Ascending aorta (tissue), 2 donors: ENCODE data around the gene NEK2. TPM values are rescaled to one million over a fixed set of nuclear protein-coding genes. Genes with fewer than 3 reads are reported as not detected.
A peak's percentile ranks its signal among the peaks of the same experiment; 100 is the strongest.

Experiments used
- DNase-seq, 2 donors: peaks; one replicate each; pipeline ENCODE4 v3.0.0-alpha.2; 2019; ENCODE audit warnings: low spot score in 2 of 2
- H3K27ac ChIP-seq, 2 donors: fragments of 200-600 bp; sonication (generic); one replicate each; pipeline ENCODE4 v1.5.1; 2016 to 2017; ENCODE audit warnings: mild to moderate bottlenecking in 1 of 2
- H3K27me3 ChIP-seq: fragments of 200-600 bp; sonication (generic); one replicate; pipeline ENCODE4 v1.5.1; 2017
- H3K36me3 ChIP-seq, 2 donors: fragments of 200-600 bp; sonication (generic); one replicate each; pipeline ENCODE4 v1.5.1; 2016
- H3K4me1 ChIP-seq, 2 donors: fragments of 200-600 bp; sonication (generic); one replicate each; pipeline ENCODE4 v1.5.1; 2016 to 2017; ENCODE audit warnings: mild to moderate bottlenecking in 1 of 2
- H3K4me3 ChIP-seq, 2 donors: fragments of 200-600 bp; sonication (generic); one replicate each; pipeline ENCODE4 v1.5.1; 2016 to 2017; ENCODE audit warnings: mild to moderate bottlenecking in 1 of 2
- H3K9me3 ChIP-seq, 2 donors: fragments of 200-600 bp; sonication (generic); one replicate each; pipeline ENCODE4 v1.5.1; 2016
- CTCF ChIP-seq, 3 experiments: fragments of 200-600 bp in 2 of 3; fragments of 450-650 bp in 1 of 3; sonication (generic) in 2 of 3; IDR thresholded peaks; one replicate each; pipeline ENCODE4 v1.5.1; 2016 to 2019; ENCODE audit warnings: antibody characterized with exemption in 3 of 3, mild to moderate bottlenecking in 1 of 3, moderate library complexity in 1 of 3
- intact Hi-C: fragments of 100-400 bp; cut with DNase I; formaldehyde crosslinking; loops from one replicate; pipeline ENCODE4 v1.15.1; 2023
- total RNA-seq: library from RNA; depleted of rRNA; stranded (reverse); fragments of >200 nt; gene quantifications from one replicate; pipeline ENCODE4 v1.1.0, GENCODE V29; 2016

The NEK2 gene
- total RNA-seq, 1 donor from 2014 or later = not detected

DNA sequence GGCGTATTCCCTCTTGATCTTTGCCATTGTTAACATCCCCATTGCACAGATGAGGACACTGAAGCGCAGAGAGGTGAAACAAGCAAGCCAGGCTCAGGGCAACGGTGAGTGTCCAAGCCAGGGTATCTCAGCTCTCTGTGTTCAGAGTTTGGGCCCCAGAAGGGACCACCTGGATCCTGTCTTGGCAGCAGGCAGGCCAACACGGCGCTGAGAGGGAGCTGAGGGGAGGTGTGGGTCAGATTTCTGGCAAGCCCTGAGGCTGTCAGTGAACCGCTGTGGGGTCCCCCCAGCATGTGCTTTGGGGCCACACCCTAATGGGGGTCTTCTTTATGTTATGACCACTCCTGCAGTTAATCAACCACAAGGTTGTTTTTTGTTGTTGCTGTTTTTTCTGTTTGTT, 23.1 kb downstream of the NEK2 start:
- intact Hi-C loops = no loop called here
- H3K9me3 ChIP-seq = no peaks in the 10 kb centered on the region
- no peak for TF ChIP-seq CTCF (IDR thresholded peaks at IDR 0.05)
- H3K27ac ChIP-seq = no peak overlapping the region
- H3K4me3 ChIP-seq = no peak overlapping the region
- no peaks in the 10 kb centered on the region for H3K36me3 ChIP-seq
- DNase-seq = no peak
- peaks cover 0 to 6% of the 10 kb centered on the region in 2 donors for H3K4me1 ChIP-seq
- H3K27me3 ChIP-seq = no peaks in the 10 kb centered on the region

DNA sequence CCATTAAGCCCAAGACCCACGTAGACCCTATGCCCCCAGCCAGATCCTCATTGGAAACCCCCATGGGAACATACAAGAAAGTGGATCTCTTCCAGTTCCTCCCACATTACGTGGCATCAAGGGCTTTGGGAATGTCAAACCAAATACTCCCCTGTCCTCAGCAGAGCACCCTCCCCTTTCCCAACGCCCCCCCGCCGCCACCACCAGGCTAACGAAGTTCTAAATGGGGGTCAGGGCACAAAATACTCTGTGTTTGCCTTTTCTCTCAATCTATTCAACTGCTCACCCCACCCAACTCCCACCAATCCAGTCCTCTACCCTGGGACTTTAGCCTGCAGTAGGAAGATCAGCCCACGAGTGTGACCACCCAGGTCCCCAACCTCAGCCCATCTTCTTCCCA, 24.5 kb downstream of the NEK2 start:
- intact Hi-C loops = no loop called here
- TF ChIP-seq CTCF (IDR thresholded peaks at IDR 0.05) = no peak
- no peaks in the 10 kb centered on the region for H3K9me3 ChIP-seq

GRCh38 chr1:211648980-211649934, 26.2 kb downstream of the NEK2 start:
- no peaks in the 10 kb centered on the region for H3K27me3 ChIP-seq
- peaks cover 0 to 7% of the 10 kb centered on the region in 2 donors for H3K4me1 ChIP-seq
- no peak overlapping the region for H3K4me3 ChIP-seq
- DNase-seq = peak in 1 of 2 donors; percentile 78
- TF ChIP-seq CTCF (IDR thresholded peaks at IDR 0.05) = peak; percentile 52 to 85 (median 79)
- intact Hi-C loops = loop anchor here (1.0 to 10.0 kb wide), 3 partner anchors 70 to 394 kb away; partner anchors contain the start of genes RCOR3 and SLC30A1
- H3K36me3 ChIP-seq = no peaks in the 10 kb centered on the region
- no peaks in the 10 kb centered on the region for H3K9me3 ChIP-seq
- H3K27ac ChIP-seq = no peak overlapping the region

More for the DNA sequence above, 24.5 kb downstream of the NEK2 start:
- Histone ChIP-seq H3K4me3 (no peak overlapping the region), H3K27ac (no peak overlapping the region), H3K27me3 (no peaks in the 10 kb centered on the region), H3K4me1 (peaks cover 0 to 6% of the 10 kb centered on the region in 2 donors), H3K36me3 (no peaks in the 10 kb centered on the region)
- no peak for DNase-seq

- no peak for DNase-seq
- no peak for TF ChIP-seq CTCF (IDR thresholded peaks at IDR 0.05)
- Histone ChIP-seq H3K27me3 (no peaks in the 10 kb centered on the region), H3K9me3 (no peaks in the 10 kb centered on the region), H3K4me1 (peaks cover 5 to 14% of the 10 kb centered on the region in 2 donors), H3K4me3 (no peak overlapping the region), H3K27ac (no peak overlapping the region), H3K36me3 (no peaks in the 10 kb centered on the region)
- intact Hi-C loops = loop anchor here (10.0 kb wide), 2 partner anchors 264 to 394 kb away; partner anchors contain the start of gene RCOR3
Measured at GRCh38 chr1:211648336-211648735, 27.1 kb downstream of the NEK2 start.

- no peaks in the 10 kb centered on the region for H3K27me3 ChIP-seq
- H3K4me1 ChIP-seq = peaks cover 5 to 20% of the 10 kb centered on the region in 2 donors
- no peaks in the 10 kb centered on the region for H3K36me3 ChIP-seq
- DNase-seq = no peak
- intact Hi-C loops = loop anchor here (10.0 kb wide), 2 partner anchors 263 to 393 kb away; partner anchors contain the start of gene RCOR3
- TF ChIP-seq CTCF (IDR thresholded peaks at IDR 0.05) = no peak
- no peaks in the 10 kb centered on the region for H3K9me3 ChIP-seq
- no peak overlapping the region for H3K4me3 ChIP-seq
- H3K27ac ChIP-seq = no peak overlapping the region
Measured at GRCh38 chr1:211647711-211648121, 27.7 kb downstream of the NEK2 start.
